ENCODE measurements around the gene GNE. TPM values are rescaled to one million over a fixed set of nuclear protein-coding genes. Genes with fewer than 3 reads are reported as not detected.

The GNE gene
- total and polyA plus RNA-seq, 9 of the 15 experiments (the other 6 are each of a cell fraction or from before 2014, with no cell fraction given) = 5.1 to 18.6 (median 12.0) TPM

DNA sequence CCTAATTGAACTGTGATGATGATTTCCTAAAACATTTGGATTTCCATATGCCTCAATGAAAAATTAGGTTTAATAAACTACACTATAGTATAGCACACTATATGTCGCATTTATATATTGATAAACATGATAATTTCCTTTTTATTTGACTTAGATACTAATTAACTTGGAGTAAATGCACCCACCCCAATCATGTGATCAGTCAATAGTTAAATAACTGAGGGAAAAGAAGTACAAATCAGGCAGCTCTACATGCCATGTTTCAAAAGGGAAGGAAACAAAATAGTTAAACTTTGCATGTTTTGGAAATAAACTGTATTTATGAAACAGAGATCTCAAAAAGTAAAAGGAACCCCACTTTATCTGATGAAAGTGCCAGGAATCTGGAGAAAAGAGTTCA is 18.0 kb upstream of the GNE start (continued):
- TF ChIP-seq ZNF507 (tag; conservative IDR thresholded peaks at IDR 0.05) (no peak), BCOR (IDR thresholded peaks at IDR 0.05) (no peak), ZBED1 (IDR thresholded peaks at IDR 0.05) (no peak), TBL1XR1 (IDR thresholded peaks at IDR 0.05; ENCODE audit: low read length in 2 of 2) (no peak), SIX5 (IDR thresholded peaks at IDR 0.05; ENCODE audit: borderline replicate concordance in 1 of 2, insufficient read depth in 1 of 2, low read depth in 1 of 2, low read length in 2 of 2) (no peak), PCBP1 (IDR thresholded peaks at IDR 0.05; ENCODE audit: low read depth, low read length, poor library complexity, severe bottlenecking) (no peak), TOE1 (IDR thresholded peaks at IDR 0.05; ENCODE audit: borderline replicate concordance) (no peak), TOE1 (CRISPR knock-in tag; IDR thresholded peaks at IDR 0.05; ENCODE audit: borderline replicate concordance, low read depth) (no peak), ZNF707 (CRISPR knock-in tag; conservative IDR thresholded peaks at IDR 0.05) (no peak), MAFG (tag; conservative IDR thresholded peaks at IDR 0.05) (no peak), KLF6 (CRISPR knock-in tag; IDR thresholded peaks at IDR 0.05; ENCODE audit: borderline replicate concordance) (no peak)

DNA sequence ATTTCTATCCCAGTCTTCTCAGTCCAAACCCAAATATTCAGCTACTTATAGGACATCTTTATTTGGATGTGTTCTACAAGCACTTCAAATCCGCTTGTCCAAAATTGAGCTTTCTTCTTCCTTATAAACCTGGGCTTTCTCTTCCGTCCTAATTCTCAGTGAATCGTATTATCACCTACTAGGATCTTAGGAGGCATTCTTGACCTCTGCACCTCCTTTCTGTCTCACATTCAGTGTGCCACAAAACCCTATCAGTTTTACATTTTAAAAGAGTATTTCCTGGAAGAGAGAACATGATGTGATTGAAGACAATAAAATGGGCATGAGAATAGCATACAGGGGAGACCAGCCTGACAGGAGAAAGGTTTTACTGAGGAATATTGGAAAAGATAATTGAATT is 16.8 kb upstream of the GNE start:
- in situ Hi-C loops (cut with MboI) = no loop called here
- POLR2A ChIA-PET = interaction anchor here (0.6 kb wide), 1 partner anchor 609 kb away, joined by 4 read pairs; no protein-coding TSS in a partner anchor
- H4K20me1 ChIP-seq (replicated peaks; ENCODE audit: control insufficient read depth, insufficient read depth, low read length) = no peaks in the 10 kb centered on the region
- WGBS (ENCODE audit: insufficient coverage, low coverage, missing lambda C conversion rate) = 31% methylated on average over 2 of the region's 3 CpGs
- H3K36me3 ChIP-seq (ENCODE audit: control insufficient read depth, insufficient read depth, low read length) = no peaks in the 10 kb centered on the region
- no TSS peak for BruUV-seq (replicated peaks)
- H3K9me1 ChIP-seq (ENCODE audit: control insufficient read depth, insufficient read depth, low read length) = no peaks in the 10 kb centered on the region
- H3K4me3 ChIP-seq = no peak overlapping the region
- no peak overlapping the region for H3K9ac ChIP-seq (ENCODE audit: insufficient read depth in 1 of 2, low read depth in 2 of 2, low read length in 2 of 2)
- no peak for DNase-seq (ENCODE audit: extremely low read depth in 1 of 4, low spot score in 3 of 4)
- H2AFZ ChIP-seq (ENCODE audit: low read depth, low read length) = no peak overlapping the region
- CTCF ChIA-PET (ENCODE audit: low intra/inter-chr PET ratio) = no interaction called here
- H3K4me2 ChIP-seq (ENCODE audit: insufficient read depth, low read length) = no peak overlapping the region
- ATAC-seq = no peak
- no peak overlapping the region for H3K27ac ChIP-seq (ENCODE audit: extremely low read depth, low read depth, low read length)
- H3K4me1 ChIP-seq (replicated peaks in 1 of 2; ENCODE audit: control insufficient read depth in 2 of 2, insufficient read depth in 2 of 2, low read length in 2 of 2) = no peaks in the 10 kb centered on the region; a peak in 1 of 5 replicates
- no peaks in the 10 kb centered on the region for H3K9me3 ChIP-seq (replicated peaks; ENCODE audit: control insufficient read depth, insufficient read depth, low read depth, low read length)
- H3K27me3 ChIP-seq (ENCODE audit: control insufficient read depth in 2 of 2, insufficient read depth in 2 of 2, low read length in 2 of 2) = no peaks in the 10 kb centered on the region
- H3K79me2 ChIP-seq (ENCODE audit: control insufficient read depth, insufficient read depth, low read length) = no peaks in the 10 kb centered on the region
- intact Hi-C loops (cut with micrococcal nuclease) = no loop called here
- no peak for FAIRE-seq
- TF ChIP-seq, protein P1, sequence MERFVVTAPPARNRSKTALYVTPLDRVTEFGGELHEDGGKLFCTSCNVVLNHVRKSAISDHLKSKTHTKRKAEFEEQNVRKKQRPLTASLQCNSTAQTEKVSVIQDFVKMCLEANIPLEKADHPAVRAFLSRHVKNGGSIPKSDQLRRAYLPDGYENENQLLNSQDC (CRISPR knock-in tag; IDR thresholded peaks at IDR 0.05) = no peak
- TF ChIP-seq STAT5A (IDR thresholded peaks at IDR 0.05; ENCODE audit: borderline replicate concordance, low read length) (no peak), BRD9 (IDR thresholded peaks at IDR 0.05; ENCODE audit: low read depth, partially characterized antibody) (no peak), TCF3 (CRISPR knock-in tag; IDR thresholded peaks at IDR 0.05) (no peak)
- TF ChIP-seq, protein P2, sequence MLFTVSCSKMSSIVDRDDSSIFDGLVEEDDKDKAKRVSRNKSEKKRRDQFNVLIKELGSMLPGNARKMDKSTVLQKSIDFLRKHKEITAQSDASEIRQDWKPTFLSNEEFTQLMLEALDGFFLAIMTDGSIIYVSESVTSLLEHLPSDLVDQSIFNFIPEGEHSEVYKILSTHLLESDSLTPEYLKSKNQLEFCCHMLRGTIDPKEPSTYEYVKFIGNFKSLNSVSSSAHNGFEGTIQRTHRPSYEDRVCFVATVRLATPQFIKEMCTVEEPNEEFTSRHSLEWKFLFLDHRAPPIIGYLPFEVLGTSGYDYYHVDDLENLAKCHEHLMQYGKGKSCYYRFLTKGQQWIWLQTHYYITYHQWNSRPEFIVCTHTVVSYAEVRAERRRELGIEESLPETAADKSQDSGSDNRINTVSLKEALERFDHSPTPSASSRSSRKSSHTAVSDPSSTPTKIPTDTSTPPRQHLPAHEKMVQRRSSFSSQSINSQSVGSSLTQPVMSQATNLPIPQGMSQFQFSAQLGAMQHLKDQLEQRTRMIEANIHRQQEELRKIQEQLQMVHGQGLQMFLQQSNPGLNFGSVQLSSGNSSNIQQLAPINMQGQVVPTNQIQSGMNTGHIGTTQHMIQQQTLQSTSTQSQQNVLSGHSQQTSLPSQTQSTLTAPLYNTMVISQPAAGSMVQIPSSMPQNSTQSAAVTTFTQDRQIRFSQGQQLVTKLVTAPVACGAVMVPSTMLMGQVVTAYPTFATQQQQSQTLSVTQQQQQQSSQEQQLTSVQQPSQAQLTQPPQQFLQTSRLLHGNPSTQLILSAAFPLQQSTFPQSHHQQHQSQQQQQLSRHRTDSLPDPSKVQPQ (CRISPR knock-in tag; IDR thresholded peaks at IDR 0.05; ENCODE audit: borderline replicate concordance) = no peak

Measured in K562 (cell line).